IMR-90 (cell line): ENCODE data around the gene ALK. TPM values are rescaled to one million over a fixed set of nuclear protein-coding genes. Genes with fewer than 3 reads are reported as not detected.

Source experiments
- ATAC-seq: fragments of 200-7000 bp; cut with Tn5 transposase; 2 replicates; pipeline ENCODE4 v1.9.1; 2020; ENCODE audit warnings: low read depth, mild to moderate bottlenecking, moderate library complexity
- BruUV-seq: library from RNA; stranded (reverse); fragments of 400-500 nt; replicated peaks from 2 replicates; lab custom pipeline; 2021; lab: Mats Ljungman, UMichigan
- CTCF ChIA-PET: fragments of 300-600 bp; formaldehyde crosslinking; extraction: SDS; loops from one replicate; lab custom pipeline; 2021; ENCODE audit warnings: antibody characterized with exemption; lab: Yijun Ruan, JAX
- POLR2A ChIA-PET: fragments of 300-600 bp; sonication (Branson Sonifier 250); formaldehyde crosslinking; loops from one replicate; lab custom pipeline; 2022; ENCODE audit warnings: antibody characterized with exemption; ENCODE audit not compliant: unreplicated experiment; lab: Charles Lee
- DNase-seq: peaks from one replicate; pipeline ENCODE4 v3.0.0; 2013
- H2AFZ ChIP-seq: replicated peaks from 2 replicates; pipeline ENCODE3; 2013; ENCODE audit warnings: low read length, mild to moderate bottlenecking; ENCODE audit not compliant: poor library complexity
- H2AK5ac ChIP-seq: 2 replicates; pipeline ENCODE4 v1.6.1; 2013; ENCODE audit warnings: low read depth, low read length, inconsistent platforms
- H2AK9ac ChIP-seq: replicated peaks from 2 replicates; pipeline ENCODE3; 2013; ENCODE audit warnings: mild to moderate bottlenecking, low read depth, low read length, moderate library complexity; ENCODE audit not compliant: poor library complexity
- H2BK120ac ChIP-seq: 2 replicates; pipeline ENCODE4 v1.6.1; 2013; ENCODE audit warnings: low read depth, low read length, inconsistent platforms
- H2BK15ac ChIP-seq: 3 replicates; pipeline ENCODE4 v1.6.1; 2013; ENCODE audit warnings: low read depth, low read length, inconsistent platforms
- H2BK20ac ChIP-seq: 2 replicates; pipeline ENCODE4 v1.6.1; 2013; ENCODE audit warnings: low read depth, mild to moderate bottlenecking, inconsistent platforms, low read length, moderate library complexity
- H2BK5ac ChIP-seq: 2 replicates; pipeline ENCODE4 v1.6.1; 2013; ENCODE audit warnings: mild to moderate bottlenecking, low read depth, low read length, inconsistent platforms; ENCODE audit not compliant: poor library complexity, severe bottlenecking
- H3K14ac ChIP-seq: replicated peaks from 2 replicates; pipeline ENCODE4 v1.6.1; 2013; ENCODE audit warnings: low read depth, low read length, inconsistent platforms
- H3K18ac ChIP-seq: 2 replicates; pipeline ENCODE4 v1.6.1; 2013; ENCODE audit warnings: low read depth, low read length, control low read depth
- H3K23ac ChIP-seq: 2 replicates; pipeline ENCODE4 v1.6.1; 2013; ENCODE audit warnings: low read depth, low read length, inconsistent platforms
- H3K27ac ChIP-seq: 2 replicates; pipeline ENCODE4 v1.5.1; 2013; ENCODE audit warnings: mild to moderate bottlenecking, control low read depth, low read length; ENCODE audit not compliant: insufficient read depth
- H3K27me3 ChIP-seq: 2 replicates; pipeline ENCODE4 v1.6.1; 2013; ENCODE audit warnings: low read length; ENCODE audit not compliant: control insufficient read depth, insufficient read depth
- H3K36me3 ChIP-seq: 2 replicates; pipeline ENCODE4 v1.6.1; 2013; ENCODE audit warnings: low read length, mixed read lengths; ENCODE audit not compliant: control insufficient read depth, insufficient read depth
- H3K4ac ChIP-seq: 2 replicates; pipeline ENCODE4 v1.6.1; 2013; ENCODE audit warnings: low read depth, low read length, inconsistent platforms
- H3K4me1 ChIP-seq: 2 replicates; pipeline ENCODE4 v1.6.1; 2013; ENCODE audit warnings: low read length, mixed read lengths; ENCODE audit not compliant: control insufficient read depth, insufficient read depth
- H3K4me2 ChIP-seq: 2 replicates; pipeline ENCODE4 v1.6.1; 2013; ENCODE audit warnings: low read depth, mild to moderate bottlenecking, control low read depth, low read length, moderate library complexity
- H3K4me3 ChIP-seq: 2 replicates; pipeline ENCODE4 v1.5.1; 2013; ENCODE audit warnings: low read depth, mild to moderate bottlenecking, control low read depth, low read length, moderate library complexity; ENCODE audit not compliant: insufficient read depth
- H3K56ac ChIP-seq: 2 replicates; pipeline ENCODE4 v1.6.1; 2013; ENCODE audit warnings: low read length, inconsistent platforms; ENCODE audit not compliant: insufficient read depth; ENCODE audit errors: extremely low read depth
- H3K79me1 ChIP-seq, 2 experiments: 2 replicates each; pipeline ENCODE4 v1.6.1; 2013; ENCODE audit warnings: low read length in 2 of 2, inconsistent platforms in 1 of 2, low read depth in 1 of 2
- H3K9ac ChIP-seq: 2 replicates; pipeline ENCODE4 v1.6.1; 2013; ENCODE audit warnings: low read depth, low read length, control low read depth
- H3K9me1 ChIP-seq: 2 replicates; pipeline ENCODE4 v1.6.1; 2013; ENCODE audit warnings: low read length, inconsistent platforms; ENCODE audit not compliant: insufficient read depth
- H3K9me3 ChIP-seq: 2 replicates; pipeline ENCODE4 v1.6.1; 2013; ENCODE audit warnings: low read length; ENCODE audit not compliant: control insufficient read depth, insufficient read depth
- H4K20me1 ChIP-seq: 2 replicates; pipeline ENCODE4 v1.6.1; 2013; ENCODE audit warnings: low read length, inconsistent platforms; ENCODE audit not compliant: insufficient read depth
- H4K5ac ChIP-seq: 2 replicates; pipeline ENCODE4 v1.6.1; 2013; ENCODE audit warnings: mild to moderate bottlenecking, low read depth, low read length, control low read depth
- H4K8ac ChIP-seq, 2 experiments: 2 replicates each; pipeline ENCODE4 v1.6.1; 2013; ENCODE audit warnings: low read depth in 2 of 2, low read length in 2 of 2, control low read depth in 1 of 2, inconsistent platforms in 1 of 2
- H4K91ac ChIP-seq: 2 replicates; pipeline ENCODE4 v1.6.1; 2013; ENCODE audit warnings: low read depth, low read length, inconsistent platforms; ENCODE audit not compliant: insufficient read depth
- BHLHE40 ChIP-seq: fragments of 150-350 bp; IDR thresholded peaks from 2 replicates; pipeline ENCODE4 v1.6.1; 2016; ENCODE audit warnings: mild to moderate bottlenecking, low read depth, low read length
- CHD1 ChIP-seq: IDR thresholded peaks from 2 replicates; pipeline ENCODE4 v1.6.1; 2012; ENCODE audit warnings: low read depth, low read length, improper control_type of control experiment
- CTCF ChIP-seq: conservative IDR thresholded peaks from 2 replicates; pipeline ENCODE4 v1.5.1; 2012; ENCODE audit warnings: mild to moderate bottlenecking, low read depth, low read length, improper control_type of control experiment
- ELK1 ChIP-seq: fragments of 150-350 bp; IDR thresholded peaks from 2 replicates; pipeline ENCODE4 v1.6.1; 2016; ENCODE audit warnings: low read depth, mild to moderate bottlenecking, low read length, moderate library complexity, borderline replicate concordance
- FOS ChIP-seq: fragments of 150-350 bp; IDR thresholded peaks from 2 replicates; pipeline ENCODE4 v1.6.1; 2016; ENCODE audit warnings: low read depth, low read length
- MAFK ChIP-seq: IDR thresholded peaks from 2 replicates; pipeline ENCODE4 v1.6.1; 2012; ENCODE audit warnings: low read depth, low read length, improper control_type of control experiment
- MXI1 ChIP-seq: IDR thresholded peaks from 2 replicates; pipeline ENCODE4 v1.6.1; 2012; ENCODE audit warnings: low read depth, mild to moderate bottlenecking, low read length, moderate library complexity, borderline replicate concordance
- POLR2A ChIP-seq: IDR thresholded peaks from 2 replicates; pipeline ENCODE4 v1.6.1; 2012; ENCODE audit warnings: mild to moderate bottlenecking, low read depth, low read length
- RAD21 ChIP-seq: IDR thresholded peaks from 2 replicates; pipeline ENCODE4 v1.6.1; 2012; ENCODE audit warnings: low read length, improper control_type of control experiment
- RCOR1 ChIP-seq: IDR thresholded peaks from 2 replicates; pipeline ENCODE4 v1.6.1; 2012; ENCODE audit warnings: mild to moderate bottlenecking, low read length, improper control_type of control experiment; ENCODE audit not compliant: insufficient replicate concordance
- SMC3 ChIP-seq: fragments of 150-350 bp; IDR thresholded peaks from 2 replicates; pipeline ENCODE4 v1.6.1; 2016; ENCODE audit warnings: low read depth, mild to moderate bottlenecking, antibody characterized with exemption, low read length, moderate library complexity
- USF2 ChIP-seq: fragments of 150-350 bp; IDR thresholded peaks from 2 replicates; pipeline ENCODE4 v1.6.1; 2017; ENCODE audit warnings: mild to moderate bottlenecking, antibody characterized with exemption, low read length, low read depth
- WGBS, 2 experiments: methylation state at CpG; one replicate each; pipeline versions ENCODE4 v1.1.5 to v1.1.7; 2013; ENCODE audit warnings: missing lambda C conversion rate in 2 of 2; ENCODE audit not compliant: insufficient read length in 1 of 2; ENCODE audit errors: extremely low coverage in 2 of 2; 5-methylcytosine and 5-hydroxymethylcytosine counted together
- dilution Hi-C: fragments of 300-500 bp; cut with HindIII; formaldehyde crosslinking; loops from one replicate; pipeline ENCODE4 v1.14.3; 2018; ENCODE audit warnings: low sequenced_read_pairs; ENCODE audit not compliant: unreplicated experiment
- in situ Hi-C: fragments of 300-500 bp; cut with MboI; formaldehyde crosslinking; loops from 3 replicates; pipeline ENCODE4 v1.14.3; 2019; ENCODE audit warnings: low sequenced_read_pairs, inconsistent platforms, mixed read lengths
- intact Hi-C: fragments of 100-400 bp; cut with micrococcal nuclease; formaldehyde crosslinking; loops from 2 replicates; pipeline ENCODE4 v1.10.0; 2022
- polyA plus RNA-seq, 3 experiments: library from polyadenylated mRNA; depleted of rRNA; stranded (reverse); fragments of >200 nt; gene quantifications; 2 replicates each; pipeline ENCODE4 v1.2.3, GENCODE V29; 2012; ENCODE audit warnings: low replicate concordance in 1 of 3
- total RNA-seq: library from RNA; depleted of rRNA; stranded (reverse); fragments of >200 nt; gene quantifications from 2 replicates; pipeline ENCODE4 v1.2.3, GENCODE V29; 2012

Gene ALK
- total and polyA plus RNA-seq, 2 of the 4 experiments (the other 2 are of a cell fraction): not detected

GRCh38 chr2:29865512-29865911, 55.9 kb downstream of the ALK start:
- no peak overlapping the region for H3K27ac ChIP-seq
- dilution Hi-C loops: no loop called here

More at GRCh38 chr2:29865512-29865911, 55.9 kb downstream of the ALK start:
- Histone ChIP-seq H4K8ac (no peak overlapping the region), H3K23ac (no peak overlapping the region), H2AK5ac (no peak overlapping the region), H3K4me2 (no peak overlapping the region), H3K9ac (no peak overlapping the region), H4K91ac (no peak overlapping the region), H3K27me3 (no peaks in the 10 kb centered on the region), H2AFZ (no peak overlapping the region), H2AK9ac (no peak overlapping the region), H3K9me1 (no peaks in the 10 kb centered on the region), H3K18ac (no peak overlapping the region), H3K36me3 (no peaks in the 10 kb centered on the region), H3K4me1 (no peaks in the 10 kb centered on the region), H4K20me1 (no peaks in the 10 kb centered on the region), H2BK20ac (no peak overlapping the region), H3K56ac (no peak overlapping the region), H3K4ac (no peak overlapping the region), H3K9me3 (no peaks in the 10 kb centered on the region), H4K5ac (no peak overlapping the region), H2BK120ac (no peak overlapping the region), H2BK5ac (no peak overlapping the region), H2BK15ac (no peak overlapping the region), H3K79me1 (no peaks in the 10 kb centered on the region), H3K4me3 (no peak overlapping the region), H3K14ac (no peak overlapping the region)
- BruUV-seq: no TSS peak
- TF ChIP-seq POLR2A (no peak), USF2 (no peak), SMC3 (no peak), RAD21 (no peak), ELK1 (no peak), RCOR1 (no peak), BHLHE40 (no peak), CHD1 (no peak), FOS (no peak), MXI1 (no peak), CTCF (no peak), MAFK (no peak)
- ChIA-PET CTCF (no interaction called here), POLR2A (no interaction called here)
- in situ Hi-C loops: no loop called here
- WGBS, 2 experiments: 80% methylated on average over 1 of the region's 1 CpG; no CpG with 5 or more reads in 1 of the 2 experiments
- intact Hi-C loops: no loop called here
- ATAC-seq: no peak
- no peak for DNase-seq
